K562 (cell line): ENCODE data around the gene NOCT. TPM values are rescaled to one million over a fixed set of nuclear protein-coding genes. Genes with fewer than 3 reads are reported as not detected.
"Not testable (repeated sequence)": the region's sequence is repeated elsewhere in the genome, so short reads cannot be mapped to it uniquely, and the experiment has no call there.

ENCODE experiments used
- ATAC-seq: fragments of 200-7000 bp; cut with Tn5 transposase; 3 replicates; pipeline ENCODE4 v1.9.1; 2020; ENCODE audit warnings: moderate library complexity
- BruUV-seq: library from RNA; stranded (reverse); fragments of 400-500 nt; replicated peaks from 2 replicates; lab custom pipeline; 2021; lab: Mats Ljungman, UMichigan
- CTCF ChIA-PET: fragments of 300-600 bp; formaldehyde crosslinking; extraction: SDS; loops from one replicate; lab custom pipeline; 2021; ENCODE audit warnings: low intra/inter-chr PET ratio; lab: Yijun Ruan, JAX
- POLR2A ChIA-PET: fragments of 300-600, 350-650 bp; sonication (Branson Sonifier 250); formaldehyde crosslinking; extraction: SDS; loops from one replicate; lab custom pipeline; 2021; ENCODE audit warnings: antibody characterized with exemption, inconsistent platforms; lab: Yijun Ruan, JAX
- DNase-seq, 4 experiments: peaks; one replicate each; pipeline versions ENCODE4 v3.0.0 to v3.0.0-alpha.2; 2011 to 2018; ENCODE audit warnings: low spot score in 3 of 4, mixed read lengths in 3 of 4; ENCODE audit errors: extremely low read depth in 1 of 4
- FAIRE-seq: peaks from 2 replicates; lab custom pipeline; 2011; peaks lifted over from hg19 to GRCh38; lab: Jason Lieb, UNC
- H2AFZ ChIP-seq: 2 replicates; pipeline ENCODE4 v1.6.0; 2011; ENCODE audit warnings: low read depth, low read length, control low read depth, inconsistent platforms
- H3K27ac ChIP-seq: fragments of 200-600 bp; 3 replicates; pipeline ENCODE4 v1.8.0; 2011; ENCODE audit warnings: low read depth, mild to moderate bottlenecking, control low read depth, inconsistent platforms, low read length, moderate library complexity, mixed read lengths; ENCODE audit errors: extremely low read depth
- H3K27me3 ChIP-seq, 2 experiments: fragments of 300-600 bp in 1 of 2; 2 replicates in 1 of 2; 3 replicates in 1 of 2; pipeline versions ENCODE4 v1.6.0 to v1.8.0; 2011; ENCODE audit warnings: inconsistent platforms in 2 of 2, low read length in 2 of 2, mild to moderate bottlenecking in 1 of 2, mixed read lengths in 1 of 2, moderate library complexity in 1 of 2; ENCODE audit not compliant: control insufficient read depth in 2 of 2, insufficient read depth in 2 of 2
- H3K36me3 ChIP-seq: fragments of 300-600 bp; 3 replicates; pipeline ENCODE4 v1.8.0; 2011; ENCODE audit warnings: mild to moderate bottlenecking, low read length, inconsistent platforms; ENCODE audit not compliant: control insufficient read depth, insufficient read depth
- H3K4me1 ChIP-seq, 2 experiments: fragments of 200-600 bp in 1 of 2; replicated peaks in 1 of 2; 2 replicates in 1 of 2; 3 replicates in 1 of 2; pipeline versions ENCODE4 v1.5.1 to v1.8.0; 2011; ENCODE audit warnings: inconsistent platforms in 2 of 2, low read length in 2 of 2, mild to moderate bottlenecking in 1 of 2, mixed read lengths in 1 of 2, moderate library complexity in 1 of 2; ENCODE audit not compliant: control insufficient read depth in 2 of 2, insufficient read depth in 2 of 2
- H3K4me2 ChIP-seq: 2 replicates; pipeline ENCODE4 v1.6.1; 2011; ENCODE audit warnings: low read length, control low read depth, inconsistent platforms, mixed read lengths; ENCODE audit not compliant: insufficient read depth
- H3K4me3 ChIP-seq: fragments of 200-600 bp; sonication (generic), shearing (Covaris generic); 2 replicates; pipeline ENCODE4 v1.5.1; 2016; ENCODE audit warnings: control low read depth, inconsistent platforms
- H3K79me2 ChIP-seq: fragments of 200-600 bp; 3 replicates; pipeline ENCODE4 v1.8.0; 2011; ENCODE audit warnings: low read length, inconsistent platforms; ENCODE audit not compliant: control insufficient read depth, insufficient read depth
- H3K9ac ChIP-seq, 2 experiments: 2 replicates each; pipeline versions ENCODE4 v1.6.0 to v1.6.1; 2011; ENCODE audit warnings: low read depth in 2 of 2, low read length in 2 of 2, control low read depth in 1 of 2, inconsistent platforms in 1 of 2, mild to moderate bottlenecking in 1 of 2, mixed read lengths in 1 of 2; ENCODE audit not compliant: insufficient read depth in 1 of 2
- H3K9me1 ChIP-seq: one replicate; pipeline ENCODE4 v1.6.0; 2011; ENCODE audit warnings: inconsistent platforms, mild to moderate bottlenecking, low read length, moderate library complexity; ENCODE audit not compliant: control insufficient read depth, insufficient read depth
- H3K9me3 ChIP-seq: replicated peaks from 2 replicates; pipeline ENCODE4 v1.5.1; 2011; ENCODE audit warnings: low read depth, low read length, inconsistent platforms; ENCODE audit not compliant: control insufficient read depth, insufficient read depth
- H4K20me1 ChIP-seq: replicated peaks from 2 replicates; pipeline ENCODE4 v1.6.1; 2011; ENCODE audit warnings: low read length, inconsistent platforms, mixed read lengths; ENCODE audit not compliant: control insufficient read depth, insufficient read depth
- SIRT6 ChIP-seq: IDR thresholded peaks from one replicate; pipeline ENCODE4 v1.6.1; 2012; ENCODE audit warnings: low read depth, mild to moderate bottlenecking, control low read depth, inconsistent platforms, low read length, moderate library complexity
- THAP12 ChIP-seq: fragments of 250-450 bp; sonication (Bioruptor Pico); IDR thresholded peaks from 2 replicates; pipeline ENCODE4 v1.9.0; 2021; ENCODE audit warnings: mild to moderate bottlenecking, inconsistent platforms
- WGBS: fragments of 100-300 bp; shearing (Covaris generic); methylation state at CpG from one replicate; pipeline ENCODE4 v1.1.6; 2016; ENCODE audit warnings: low coverage, mixed read lengths; ENCODE audit not compliant: insufficient coverage; ENCODE audit errors: missing lambda C conversion rate; 5-methylcytosine and 5-hydroxymethylcytosine counted together
- in situ Hi-C: fragments of 300-500 bp; cut with MboI; formaldehyde crosslinking; loops from 4 replicates; pipeline ENCODE4 v1.15.0; 2018; ENCODE audit warnings: inconsistent platforms, mixed read lengths
- intact Hi-C: fragments of 100-400 bp; cut with micrococcal nuclease; formaldehyde crosslinking; loops from 2 replicates; pipeline ENCODE4 v1.14.2; 2022
- polyA plus RNA-seq, 8 experiments: library from polyadenylated mRNA; depleted of rRNA in 4 of 8; stranded (reverse) in 5 of 8; unstranded in 3 of 8; fragments of >200 nt; fragmentation: Nextera tagmentation in 2 of 8; fragmentation: Illumina TruSeq in 1 of 8; extraction: Ambion mirVana in 2 of 8; extraction: Trizol in 1 of 8; gene quantifications; 2 replicates each; pipeline versions ENCODE4 v1.2.1 to v1.2.3, GENCODE V29; 2011 to 2014; ENCODE audit warnings: inconsistent platforms in 1 of 8, missing spikeins in 1 of 8
- total RNA-seq, 7 experiments: library from RNA; depleted of rRNA in 6 of 7; stranded (reverse); fragments of >200 nt in 6 of 7; fragmentation: Illumina TruSeq in 2 of 7; extraction: Trizol in 2 of 7; gene quantifications; 2 replicates each; pipeline versions ENCODE4 v1.2.1 to v1.2.3, GENCODE V29; 2011 to 2021; ENCODE audit warnings: low replicate concordance in 1 of 7

Gene NOCT
- total and polyA plus RNA-seq, 9 of the 15 experiments (the other 6 are each of a cell fraction or from before 2014, with no cell fraction given) = 1.3 to 20.2 (median 11.1) TPM

- TF ChIP-seq THAP12 (CRISPR knock-in tag) (no peak), SIRT6 (no peak)
Measured at GRCh38 chr4:139020384-139020783, 4.8 kb downstream of the NOCT start (continued).

- 93% methylated on average over 11 of the region's 12 CpGs for WGBS
- CTCF ChIA-PET, H3K9me1 ChIP-seq, H3K27ac ChIP-seq, H3K9me3 ChIP-seq, H3K9ac ChIP-seq, H3K4me3 ChIP-seq, H3K27me3 ChIP-seq, ATAC-seq, H2AFZ ChIP-seq, DNase-seq, H3K4me2 ChIP-seq, FAIRE-seq, BruUV-seq, in situ Hi-C loops, H4K20me1 ChIP-seq, intact Hi-C loops: not testable (repeated sequence)
- H3K79me2 ChIP-seq = peaks cover 98% of the 10 kb centered on the region
- POLR2A ChIA-PET = interaction anchor here (0.7 to 6.6 kb wide), 3 partner anchors 8 to 964 kb away, joined by 3 to 52 read pairs (median 3); no protein-coding TSS in a partner anchor
- H3K36me3 ChIP-seq = peaks cover 66% of the 10 kb centered on the region
- H3K4me1 ChIP-seq = peaks cover 5 to 10% of the 10 kb centered on the region in 2 experiments; a peak in 4 of 5 replicates
Measured at GRCh38 chr4:139021071-139021470, 5.5 kb downstream of the NOCT start.
